GM19099 (cell line): ENCODE data around the gene TRIP10.

Source experiments
- POLR2A ChIP-seq: IDR thresholded peaks from 3 replicates; pipeline ENCODE4 v1.6.1; 2011; ENCODE audit warnings: low read depth; ENCODE audit not compliant: insufficient read length; ENCODE audit errors: extremely low read depth

The TRIP10 gene

DNA sequence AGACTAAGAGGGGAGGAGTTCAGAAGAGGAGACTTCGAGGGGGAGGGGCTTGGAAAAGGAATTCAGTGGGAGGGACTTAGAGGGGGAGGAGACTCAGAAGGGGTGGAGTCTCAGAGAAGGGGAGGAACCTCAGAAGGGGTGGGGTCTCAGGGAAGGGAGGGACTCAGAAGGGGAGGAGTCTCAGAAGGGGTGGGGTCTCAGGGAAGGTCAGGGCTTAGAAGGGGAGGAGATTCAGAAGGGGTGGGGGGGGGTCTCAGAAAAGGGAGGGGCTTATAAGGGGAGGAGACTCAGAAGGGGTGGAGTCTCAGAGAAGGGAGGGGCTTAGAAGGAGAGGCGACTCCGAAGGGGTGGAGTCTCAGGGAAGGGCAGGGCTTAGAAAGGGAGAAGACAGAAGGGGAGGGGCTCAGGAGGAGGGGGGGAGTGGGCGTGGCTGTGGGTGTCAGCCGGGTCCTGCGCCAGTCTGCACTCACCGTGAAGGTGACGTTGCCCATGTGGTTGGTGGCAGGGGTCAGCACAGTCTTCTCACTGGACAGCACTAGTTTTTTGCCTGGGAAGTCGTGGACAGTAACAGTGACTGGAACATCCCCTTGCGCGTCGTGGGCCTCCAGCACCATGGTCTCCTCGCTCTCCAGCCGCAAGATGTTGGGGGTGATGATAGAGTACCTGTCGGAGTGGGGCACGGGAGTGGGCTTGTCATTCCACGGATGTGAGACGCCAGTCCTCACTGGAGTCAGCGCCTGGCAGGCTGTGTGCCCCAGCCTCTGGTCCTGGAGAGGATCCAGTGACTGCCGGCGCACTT is 20.5 kb upstream of the TRIP10 start:
- no peak for TF ChIP-seq POLR2A

DNA sequence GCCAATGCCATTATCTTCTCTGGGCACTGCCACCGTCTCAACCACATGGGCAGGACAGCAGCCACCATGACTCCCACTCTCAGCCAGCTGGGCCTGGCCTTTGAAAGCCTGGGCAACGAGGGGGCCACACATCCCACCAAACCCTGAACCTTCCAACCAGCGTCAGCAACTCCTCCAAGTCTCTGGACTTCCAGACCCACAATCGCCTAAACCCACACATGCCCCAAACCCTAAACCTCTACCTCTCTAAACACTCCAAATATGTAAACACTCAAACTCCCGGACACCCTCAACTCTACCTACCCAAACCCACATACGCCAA is 20.0 kb upstream of the TRIP10 start:
- no peak for TF ChIP-seq POLR2A

DNA sequence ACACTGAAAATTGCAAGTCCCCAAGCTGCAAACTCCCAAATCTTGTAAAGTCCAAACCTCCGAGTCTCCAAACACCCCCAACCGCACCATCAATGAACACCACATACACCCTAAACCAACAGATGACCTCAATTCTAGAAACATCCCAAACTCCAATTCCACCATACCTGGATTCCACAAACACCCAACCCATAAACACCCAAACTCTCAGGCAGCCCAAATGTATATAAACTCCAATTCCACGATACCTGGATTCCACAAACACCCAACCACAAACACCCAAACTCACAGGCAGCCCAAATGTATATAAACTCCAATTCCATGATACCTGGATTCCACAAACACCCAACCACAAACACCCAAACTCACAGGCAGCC is 19.5 kb upstream of the TRIP10 start:
- TF ChIP-seq POLR2A: no peak

DNA sequence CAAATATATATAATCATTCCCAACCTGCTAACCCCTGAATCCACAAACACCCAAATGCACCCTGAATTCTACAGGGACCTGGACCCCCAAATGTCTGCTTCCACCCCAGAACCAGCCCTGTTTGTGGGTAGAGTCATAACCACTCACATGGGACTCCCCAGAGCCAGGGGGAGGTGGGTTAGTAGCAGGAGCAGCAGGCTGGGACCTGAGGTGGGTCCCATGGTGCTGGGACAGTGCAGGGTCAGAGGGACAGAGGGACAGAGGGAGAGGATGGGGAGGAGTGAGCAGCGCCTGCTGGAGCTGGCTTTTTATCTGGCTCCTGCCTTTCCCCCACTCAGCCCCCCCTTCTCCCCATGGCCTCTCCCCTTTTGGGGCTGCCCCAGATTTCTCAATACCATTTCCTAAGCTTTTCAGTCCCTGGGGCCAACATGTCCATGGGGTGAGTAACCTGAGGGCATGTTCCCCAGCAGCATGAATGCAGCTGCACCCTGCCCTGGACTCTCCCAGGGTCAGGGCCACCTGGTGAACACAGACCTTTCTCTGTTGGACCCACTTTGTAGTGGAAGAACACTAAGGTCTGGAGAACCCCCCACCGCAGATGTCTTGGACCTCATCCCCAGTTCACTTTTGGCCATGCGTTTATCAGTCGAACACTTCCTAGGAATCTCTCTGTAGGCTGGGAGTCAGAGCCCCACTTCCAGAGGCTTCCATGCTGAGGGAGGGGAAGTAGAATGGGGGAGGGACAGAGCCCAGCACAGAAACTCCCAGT is 18.9 kb upstream of the TRIP10 start, which contains the start of gene C3:
Gene C3, minus strand, starts transcription at position 282 of the 769 bp plus-strand sequence. Its CDS starts 61 bp downstream, at position 221.
- no peak for TF ChIP-seq POLR2A

DNA sequence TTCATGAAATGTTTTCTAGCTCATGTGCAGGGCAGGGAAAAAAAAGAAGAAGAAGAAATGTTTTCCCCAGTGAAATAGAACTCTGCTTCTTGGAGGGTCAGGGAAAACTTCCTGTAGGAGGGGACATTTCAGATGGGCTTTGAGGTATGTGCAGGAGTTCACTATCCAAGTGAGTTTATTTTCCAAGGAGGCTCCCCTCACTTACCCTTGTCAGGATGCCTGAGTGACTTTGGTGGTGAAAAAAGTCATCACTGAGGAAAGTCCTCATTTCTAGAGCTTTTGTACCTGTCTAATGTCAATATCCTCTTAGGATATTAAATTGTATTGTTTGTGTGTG is 18.4 kb upstream of the TRIP10 start:
- no peak for TF ChIP-seq POLR2A

DNA sequence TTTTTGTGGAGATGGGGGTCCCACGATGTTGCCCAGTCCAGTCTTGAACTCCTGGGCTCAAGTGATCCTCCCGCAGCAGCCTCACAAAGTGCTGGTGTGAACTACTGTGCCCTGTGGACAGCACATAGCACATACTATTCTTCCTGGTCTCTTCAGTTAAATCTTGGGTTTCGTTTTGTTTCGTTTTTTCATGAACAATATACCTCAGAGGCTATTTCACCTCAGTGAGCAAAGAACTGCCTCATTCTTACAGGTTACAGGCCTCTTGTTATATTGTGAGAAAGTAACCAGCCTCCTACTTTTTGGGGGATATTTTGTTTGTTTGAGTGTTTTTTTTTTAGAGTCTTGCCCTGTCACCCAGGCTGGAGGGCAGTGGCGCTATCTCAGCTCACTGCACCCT is 17.7 kb upstream of the TRIP10 start:
- TF ChIP-seq POLR2A: no peak

DNA sequence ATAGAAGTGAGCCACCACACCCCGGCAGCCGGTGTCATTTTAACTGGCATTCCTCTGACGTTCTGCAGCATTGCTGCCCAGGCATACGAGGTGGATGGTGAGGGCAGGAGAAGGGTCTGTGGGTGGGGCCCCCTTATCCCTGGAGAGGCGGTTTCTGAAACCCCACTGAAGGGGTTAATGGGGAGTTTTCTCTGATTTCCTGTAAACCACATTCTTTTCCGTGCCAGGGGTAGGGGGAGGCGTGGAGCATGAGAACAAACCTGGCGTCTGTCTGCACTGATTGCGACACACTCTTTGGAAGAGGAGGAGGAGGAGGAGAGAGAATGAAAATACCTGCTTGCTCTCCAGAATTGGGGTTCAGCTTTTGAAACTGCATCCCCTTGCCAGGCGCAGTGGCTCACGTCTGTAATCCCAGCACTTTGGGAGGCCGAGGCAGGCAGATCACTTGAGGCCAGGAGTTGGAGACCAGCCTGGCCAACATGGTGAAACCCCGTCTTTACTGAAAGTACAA is 16.3 kb upstream of the TRIP10 start:
- TF ChIP-seq POLR2A: no peak

DNA sequence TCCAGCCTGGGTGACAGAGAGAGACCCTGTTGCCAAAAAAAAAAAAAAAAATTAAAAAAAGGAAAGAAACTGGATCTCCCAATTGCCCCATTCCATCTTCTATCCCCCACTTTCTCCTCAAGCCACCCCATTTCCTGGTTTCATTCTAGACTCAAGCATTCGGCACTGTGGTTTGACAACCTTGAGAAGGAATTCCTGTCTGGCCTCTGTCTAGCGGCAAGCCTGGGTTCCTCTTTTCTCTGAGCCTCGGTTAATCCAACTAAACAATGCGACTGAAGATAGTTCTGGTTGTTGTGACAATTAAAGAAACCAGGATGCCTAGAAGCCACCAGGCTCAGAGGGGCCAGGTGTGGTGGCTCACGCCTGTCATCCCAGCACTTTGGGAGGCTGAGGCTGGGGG is 15.7 kb upstream of the TRIP10 start:
- no peak for TF ChIP-seq POLR2A

DNA sequence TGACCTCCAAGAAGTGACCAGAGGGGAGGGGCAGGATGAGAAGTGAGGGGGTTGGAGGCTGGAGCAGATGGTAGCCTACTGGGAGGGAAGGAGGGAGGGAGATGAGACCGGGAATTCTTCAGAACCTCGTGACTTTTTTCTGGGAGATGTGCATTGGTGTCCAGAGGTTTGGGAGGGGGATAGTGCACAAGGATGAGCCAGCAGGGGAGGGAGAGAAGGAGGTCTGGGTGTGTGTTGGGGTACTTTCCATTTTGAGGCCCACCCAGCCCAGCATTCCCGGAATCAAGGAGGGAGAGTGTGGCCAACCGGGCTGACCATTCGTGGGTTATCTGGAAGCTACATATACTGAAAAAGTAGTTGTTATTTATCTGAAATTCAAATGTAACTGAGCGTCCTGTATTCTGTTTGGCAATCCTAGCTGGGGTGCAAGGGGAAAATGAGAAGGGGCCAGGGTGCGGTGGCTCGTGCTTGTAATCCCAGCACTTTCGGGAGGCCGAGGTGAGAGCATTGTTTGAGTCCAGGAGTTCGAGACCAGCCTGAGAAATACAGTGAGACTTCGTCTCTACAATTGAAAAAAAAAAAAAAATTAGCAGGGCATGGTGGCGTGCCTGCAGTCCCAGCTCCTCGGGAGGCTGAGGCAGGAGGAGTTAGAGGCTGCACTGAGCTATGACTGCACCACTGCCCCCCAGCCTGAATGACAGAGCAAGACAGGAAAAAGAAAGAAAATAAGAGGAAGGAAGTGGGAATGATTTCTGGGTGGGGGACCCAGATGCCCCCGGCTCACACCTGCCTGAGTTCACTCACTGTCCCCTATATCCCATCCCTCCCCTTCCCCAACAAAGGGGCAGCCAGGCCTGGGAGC is 14.6 kb upstream of the TRIP10 start:
- TF ChIP-seq POLR2A: no peak

DNA sequence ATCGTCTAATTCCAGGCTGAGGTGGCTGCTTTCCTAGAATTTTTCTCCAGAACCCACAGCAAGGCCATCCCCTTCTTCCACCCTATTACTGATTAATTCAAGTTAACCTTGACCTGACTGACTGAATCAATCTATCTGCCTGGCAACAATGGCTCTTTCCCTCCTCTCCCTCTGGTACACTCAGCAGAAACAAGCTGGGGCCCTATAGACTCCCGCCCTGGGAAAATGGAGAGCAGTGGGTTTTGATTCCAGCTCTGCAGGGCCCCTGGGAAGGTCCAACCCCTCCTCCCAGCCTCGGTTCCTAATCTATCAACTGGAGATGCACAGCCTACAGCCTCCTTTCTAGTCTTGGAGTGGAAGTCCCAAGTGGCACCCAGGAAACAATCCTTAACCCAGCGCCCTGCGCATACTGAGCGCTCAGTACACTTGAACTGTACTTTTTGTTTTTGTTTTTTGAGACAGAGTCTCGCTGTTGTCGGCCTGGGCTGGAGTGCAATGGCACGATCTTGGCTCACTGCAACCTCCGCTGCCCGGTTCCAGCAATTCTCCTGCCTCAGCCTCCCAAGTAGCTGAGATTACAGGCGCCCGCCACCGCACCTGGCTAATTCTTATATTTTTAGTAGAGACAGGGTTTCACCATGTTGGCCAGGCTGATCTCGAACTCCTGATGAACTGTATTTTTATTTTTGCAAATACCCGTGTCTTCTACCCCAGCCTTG is 13.8 kb upstream of the TRIP10 start:
- no peak for TF ChIP-seq POLR2A

DNA sequence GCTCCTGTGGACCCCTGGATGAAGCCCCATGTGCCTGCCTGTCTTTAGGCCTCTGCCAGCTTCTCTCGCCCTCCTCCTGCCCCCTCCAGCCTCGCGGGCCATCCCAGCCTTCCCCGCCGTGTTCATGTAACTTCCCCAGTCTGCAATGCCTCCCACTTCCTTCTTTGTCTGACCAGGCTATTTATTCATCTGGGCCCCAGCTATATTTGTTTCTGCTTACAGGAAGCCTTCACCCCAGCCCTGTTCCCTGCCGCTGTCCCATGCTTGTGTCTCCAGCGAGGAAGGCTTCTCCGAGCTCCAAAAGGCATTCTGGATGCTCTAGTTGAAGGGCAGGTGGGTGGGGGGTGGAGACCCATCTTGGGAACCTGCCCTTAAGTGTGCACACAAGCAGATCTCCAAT is 11.1 kb upstream of the TRIP10 start:
- peak; percentile 5 for TF ChIP-seq POLR2A

DNA sequence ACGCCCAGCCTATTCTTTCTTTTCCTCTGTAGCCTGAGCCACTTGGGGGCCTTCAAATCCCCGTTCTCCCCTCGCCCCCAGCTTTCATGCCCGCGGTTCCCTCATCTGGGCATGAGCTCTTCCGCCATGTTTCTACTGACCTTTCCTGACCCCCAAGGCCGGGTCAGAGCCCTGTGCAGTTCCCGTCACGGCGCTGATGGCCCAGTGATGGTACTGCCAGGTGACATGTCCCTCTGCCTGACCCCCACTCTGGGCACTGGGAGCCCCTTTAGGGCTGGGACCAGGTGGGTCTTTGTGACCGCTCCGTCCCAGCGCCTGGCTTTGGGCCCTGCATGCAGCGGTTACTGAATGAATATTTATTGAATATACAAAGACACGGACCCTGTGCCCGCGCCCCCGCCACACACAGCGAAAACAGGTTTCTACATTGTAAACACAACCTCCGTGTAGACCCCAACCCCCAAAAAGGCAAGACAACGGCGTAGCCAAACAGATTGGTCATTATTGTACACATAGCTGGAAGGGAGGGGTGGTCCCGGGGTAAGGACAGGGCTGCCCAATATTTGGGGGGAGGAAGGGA is 9.8 kb upstream of the TRIP10 start:
- no peak for TF ChIP-seq POLR2A

DNA sequence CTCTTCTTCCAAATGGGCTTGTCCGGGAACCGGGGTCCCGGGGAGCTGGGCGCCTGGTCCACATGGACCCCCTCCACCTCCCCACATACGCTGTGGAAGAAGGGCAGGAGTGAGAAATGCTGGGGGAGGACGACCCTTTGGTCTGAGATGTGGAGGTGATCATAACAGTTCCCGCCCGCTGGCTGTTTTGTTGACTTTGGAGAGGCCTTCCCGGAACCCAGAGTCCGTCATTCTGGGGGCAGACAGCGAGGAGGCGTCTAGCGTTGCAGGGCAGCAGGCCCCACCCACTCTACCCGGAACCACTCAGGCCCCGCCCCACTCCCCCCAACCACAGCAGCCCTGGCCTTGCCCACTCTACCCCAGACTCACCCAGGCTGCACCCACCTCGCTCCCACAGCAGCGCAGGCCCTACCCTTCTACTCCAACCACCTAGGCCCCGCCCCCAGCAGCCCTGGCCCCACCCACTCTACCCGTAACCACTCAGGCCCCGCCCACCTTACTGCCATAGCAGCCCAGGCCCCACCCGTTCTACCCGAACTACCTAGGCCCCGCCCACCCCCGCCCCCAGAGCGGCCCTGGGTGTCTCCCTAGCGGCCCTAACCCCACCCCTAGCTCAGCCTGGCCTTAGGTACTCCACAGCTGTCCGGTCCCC is 9.2 kb upstream of the TRIP10 start:
- no peak for TF ChIP-seq POLR2A
